ENCODE results near the gene LDLRAD2.
"Not testable (repeated sequence)": the region's sequence is repeated elsewhere in the genome, so short reads cannot be mapped to it uniquely, and the experiment has no call there.

LDLRAD2 gene

GRCh38 chr1:21783679-21784603, 28.1 kb upstream of the LDLRAD2 start:
- no peak for DNase-seq (ENCODE audit: low read depth)

GRCh38 chr1:21785764-21786163, 26.3 kb upstream of the LDLRAD2 start:
- not testable (repeated sequence) for DNase-seq (ENCODE audit: low read depth)

GRCh38 chr1:21786640-21787039, 25.4 kb upstream of the LDLRAD2 start:
- DNase-seq (ENCODE audit: low read depth), result no peak

GRCh38 chr1:21793104-21793503, 19.0 kb upstream of the LDLRAD2 start:
- no peak for DNase-seq (ENCODE audit: low read depth)

GRCh38 chr1:21794656-21795055, 17.4 kb upstream of the LDLRAD2 start:
- no peak for DNase-seq (ENCODE audit: low read depth)

- DNase-seq (ENCODE audit: low read depth), result no peak
Measured at GRCh38 chr1:21795075-21795474, 17.0 kb upstream of the LDLRAD2 start.

- no peak for DNase-seq (ENCODE audit: low read depth)
Measured at GRCh38 chr1:21799730-21800129, 12.3 kb upstream of the LDLRAD2 start.

GRCh38 chr1:21801100-21801499, 11.0 kb upstream of the LDLRAD2 start:
- DNase-seq (ENCODE audit: low read depth), result no peak

- DNase-seq (ENCODE audit: low read depth), result no peak
Measured at GRCh38 chr1:21804536-21804935, 7.5 kb upstream of the LDLRAD2 start.

GRCh38 chr1:21813542-21813941, 1.5 kb downstream of the LDLRAD2 start:
- no peak for DNase-seq (ENCODE audit: low read depth)

- DNase-seq (ENCODE audit: low read depth), result no peak
Measured at GRCh38 chr1:21814241-21814918, 2.3 kb downstream of the LDLRAD2 start.

- DNase-seq (ENCODE audit: low read depth), result no peak
Measured at GRCh38 chr1:21814981-21815582, 3.0 kb downstream of the LDLRAD2 start.

GRCh38 chr1:21815724-21816321, 3.8 kb downstream of the LDLRAD2 start:
- no peak for DNase-seq (ENCODE audit: low read depth)

- no peak for DNase-seq (ENCODE audit: low read depth)
Measured at GRCh38 chr1:21816602-21817302, 4.7 kb downstream of the LDLRAD2 start.

GRCh38 chr1:21818656-21819055, 6.6 kb downstream of the LDLRAD2 start:
- DNase-seq (ENCODE audit: low read depth), result no peak

- DNase-seq (ENCODE audit: low read depth), result no peak
Measured at GRCh38 chr1:21820597-21821232, 8.7 kb downstream of the LDLRAD2 start.

- DNase-seq (ENCODE audit: low read depth), result no peak
Measured at GRCh38 chr1:21821385-21822019, 9.4 kb downstream of the LDLRAD2 start.

- no peak for DNase-seq (ENCODE audit: low read depth)
Measured at GRCh38 chr1:21822349-21822748, 10.3 kb downstream of the LDLRAD2 start.

- no peak for DNase-seq (ENCODE audit: low read depth)
Measured at GRCh38 chr1:21823206-21823979, 11.3 kb downstream of the LDLRAD2 start.

All from stimulated activated CD8-positive, alpha-beta memory T cell treated with anti-CD3 and anti-CD28 coated beads, Interleukin-15, amount 100 ng/mL, for 1 hour (primary cell).